HepG2 (cell line): ENCODE data around the gene PSMC2. TPM values are rescaled to one million over a fixed set of nuclear protein-coding genes. Genes with fewer than 3 reads are reported as not detected.

Experiments used
- ATAC-seq: fragments of 200-7000 bp; cut with Tn5 transposase; 3 replicates; pipeline ENCODE4 v1.9.1; 2020; ENCODE audit warnings: mild to moderate bottlenecking, moderate library complexity
- BruUV-seq: library from RNA; stranded (reverse); fragments of 400-500 nt; replicated peaks from 2 replicates; lab custom pipeline; 2021; lab: Mats Ljungman, UMichigan
- CTCF ChIA-PET: fragments of 300-600 bp; formaldehyde crosslinking; extraction: SDS; loops from one replicate; lab custom pipeline; 2021; ENCODE audit warnings: low total read pairs, inconsistent platforms, low intra/inter-chr PET ratio; lab: Yijun Ruan, JAX
- POLR2A ChIA-PET: fragments of 350-600 bp; sonication (Branson Sonifier 250); formaldehyde crosslinking; loops from one replicate; lab custom pipeline; 2020; ENCODE audit warnings: antibody characterized with exemption, inconsistent platforms; lab: Yijun Ruan, JAX
- DNase-seq: peaks from one replicate; pipeline ENCODE4 v3.0.0-alpha.2; 2015; ENCODE audit warnings: low spot score
- FAIRE-seq: peaks from 3 replicates; lab custom pipeline; 2011; peaks lifted over from hg19 to GRCh38; lab: Jason Lieb, UNC
- H2AFZ ChIP-seq: one replicate; pipeline ENCODE4 v1.6.1; 2011; ENCODE audit warnings: low read length, inconsistent platforms
- H3K27ac ChIP-seq: fragments of 300-600 bp; 3 replicates; pipeline ENCODE4 v1.8.0; 2011; ENCODE audit warnings: mixed run types, mild to moderate bottlenecking, mixed read lengths, low read length, inconsistent platforms; ENCODE audit not compliant: insufficient read depth; ENCODE audit errors: extremely low read length
- H3K27me3 ChIP-seq, 2 experiments: fragments of 200-600 bp in 1 of 2; 2 replicates in 1 of 2; 3 replicates in 1 of 2; pipeline versions ENCODE4 v1.6.0 to v1.8.0; 2011; ENCODE audit warnings: low read length in 2 of 2, mild to moderate bottlenecking in 2 of 2, moderate library complexity in 2 of 2, inconsistent platforms in 1 of 2; ENCODE audit not compliant: insufficient read depth in 2 of 2, control insufficient read depth in 1 of 2
- H3K36me3 ChIP-seq, 2 experiments: fragments of 200-600 bp in 1 of 2; replicated peaks in 1 of 2; 2 replicates in 1 of 2; 3 replicates in 1 of 2; pipeline versions ENCODE4 v1.5.1 to v1.8.0; 2011; ENCODE audit warnings: low read length in 2 of 2, inconsistent platforms in 1 of 2; ENCODE audit not compliant: insufficient read depth in 2 of 2, control insufficient read depth in 1 of 2
- H3K4me1 ChIP-seq: 2 replicates; pipeline ENCODE4 v1.5.1; 2012; ENCODE audit warnings: low read length, inconsistent platforms; ENCODE audit not compliant: insufficient read depth
- H3K4me2 ChIP-seq: 2 replicates; pipeline ENCODE4 v1.6.0; 2011; ENCODE audit warnings: low read depth, low read length, inconsistent platforms
- H3K4me3 ChIP-seq, 3 experiments: fragments of 200-600 bp in 1 of 3; sonication (generic), shearing (Covaris generic) in 1 of 3; replicated peaks in 1 of 3; 2 replicates each; pipeline ENCODE4 v1.5.1; 2011 to 2016; ENCODE audit warnings: low read length in 3 of 3, inconsistent platforms in 2 of 3, low read depth in 2 of 3, mild to moderate bottlenecking in 2 of 3, control low read depth in 1 of 3, mixed read lengths in 1 of 3; ENCODE audit not compliant: insufficient read depth in 1 of 3
- H3K79me2 ChIP-seq: one replicate; pipeline ENCODE4 v1.6.1; 2011; ENCODE audit warnings: low read length, inconsistent platforms; ENCODE audit not compliant: insufficient read depth
- H3K9ac ChIP-seq: 2 replicates; pipeline ENCODE4 v1.6.0; 2011; ENCODE audit warnings: mild to moderate bottlenecking, low read depth, low read length, inconsistent platforms; ENCODE audit not compliant: insufficient read depth
- H3K9me3 ChIP-seq: 2 replicates; pipeline ENCODE4 v1.5.1; 2012; ENCODE audit warnings: mild to moderate bottlenecking, low read length
- H4K20me1 ChIP-seq: 2 replicates; pipeline ENCODE4 v1.6.0; 2011; ENCODE audit warnings: inconsistent platforms, mild to moderate bottlenecking, low read length, moderate library complexity; ENCODE audit not compliant: insufficient read depth
- DNMT3B ChIP-seq: conservative IDR thresholded peaks from 2 replicates; pipeline ENCODE4 v1.6.1; 2016; ENCODE audit warnings: missing biosample characterization, control low read depth
- FOXP1 ChIP-seq, 2 experiments: fragments of 450-650 bp in 1 of 2; IDR thresholded peaks; 2 replicates each; pipeline ENCODE4 v1.6.1; 2017 to 2018; ENCODE audit warnings: antibody characterized with exemption in 1 of 2
- MIXL1 ChIP-seq: IDR thresholded peaks from 2 replicates; pipeline ENCODE4 v1.6.1; 2016
- RXRA ChIP-seq: sonication (generic); formaldehyde crosslinking; IDR thresholded peaks from 2 replicates; pipeline ENCODE4 v1.5.1; 2020; ENCODE audit warnings: missing genetic modification reagents
- WGBS: methylation state at CpG from one replicate; pipeline ENCODE4 v1.1.6; 2017; ENCODE audit warnings: low lambda C conversion rate; 5-methylcytosine and 5-hydroxymethylcytosine counted together
- in situ Hi-C: cut with HindIII; loops from 2 replicates; pipeline ENCODE4 v1.10.0; 2017; ENCODE audit warnings: low pct_unique_long_range_greater_than_20kb; ENCODE audit not compliant: extremely low pct_ligation_motif_present
- intact Hi-C: fragments of 100-400 bp; cut with micrococcal nuclease; formaldehyde crosslinking; loops from one replicate; pipeline ENCODE4 v1.10.0; 2022; ENCODE audit not compliant: unreplicated experiment
- polyA plus RNA-seq, 8 experiments: library from polyadenylated mRNA; depleted of rRNA in 3 of 8; stranded (reverse) in 7 of 8; unstranded in 1 of 8; fragments of >200 nt; fragmentation: Illumina TruSeq in 4 of 8; extraction: Trizol in 4 of 8; gene quantifications; 2 replicates each; pipeline versions ENCODE4 v1.2.1 to v1.2.3, GENCODE V29; 2011 to 2016; ENCODE audit warnings: low read depth in 4 of 8, missing spikeins in 1 of 8, mixed read lengths in 1 of 8; ENCODE audit not compliant: insufficient read depth in 1 of 8
- total RNA-seq, 5 experiments: library from RNA; depleted of rRNA; stranded (reverse); fragments of >200 nt; fragmentation: Illumina TruSeq; extraction: Trizol; gene quantifications; 2 replicates each; pipeline ENCODE4 v1.2.3, GENCODE V29; 2016; ENCODE audit warnings: low read depth in 1 of 5
- TF ChIP-seq, protein P1 (sequence below): sonication (generic); formaldehyde crosslinking; IDR thresholded peaks from 2 replicates; pipeline ENCODE4 v1.9.0; 2021; ENCODE audit warnings: mild to moderate bottlenecking, missing genetic modification reagents
- TF ChIP-seq, protein P2 (sequence below): sonication (generic); formaldehyde crosslinking; conservative IDR thresholded peaks from 2 replicates; pipeline ENCODE4 v1.8.0; 2022; ENCODE audit warnings: mild to moderate bottlenecking, moderate library complexity, missing genetic modification reagents

The PSMC2 gene
- total and polyA plus RNA-seq, 2 of the 13 experiments (the other 11 are each of a cell fraction or from before 2014, with no cell fraction given): 89.9 to 181 TPM

DNA sequence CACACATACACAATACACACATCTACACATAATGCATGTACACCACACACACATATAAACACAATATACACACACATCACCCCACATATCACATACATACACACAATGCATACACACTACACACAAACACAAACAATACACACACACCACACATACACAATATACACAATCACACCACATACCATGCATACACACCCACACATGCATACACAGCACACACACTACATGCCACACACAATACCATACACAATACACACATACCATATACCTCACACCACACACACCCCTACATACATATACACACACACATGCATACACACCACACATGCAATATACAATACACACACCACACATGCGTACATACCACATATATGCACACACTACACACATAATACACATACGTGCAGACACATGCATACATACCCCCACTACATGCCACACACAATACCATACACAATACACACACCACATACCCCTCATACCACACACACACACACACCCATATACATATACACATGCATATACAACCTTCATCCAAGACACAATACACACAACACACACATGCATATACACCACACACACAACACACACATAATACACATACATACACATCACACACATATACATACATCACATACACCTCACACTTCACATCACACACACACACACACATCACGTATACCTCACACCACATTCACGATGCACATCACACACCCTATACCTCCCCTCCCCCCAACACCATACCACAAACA lies 34.0 kb downstream of the PSMC2 start:
- DNase-seq: no peak
- TF ChIP-seq RXRA: no peak
- TF ChIP-seq, protein P1, sequence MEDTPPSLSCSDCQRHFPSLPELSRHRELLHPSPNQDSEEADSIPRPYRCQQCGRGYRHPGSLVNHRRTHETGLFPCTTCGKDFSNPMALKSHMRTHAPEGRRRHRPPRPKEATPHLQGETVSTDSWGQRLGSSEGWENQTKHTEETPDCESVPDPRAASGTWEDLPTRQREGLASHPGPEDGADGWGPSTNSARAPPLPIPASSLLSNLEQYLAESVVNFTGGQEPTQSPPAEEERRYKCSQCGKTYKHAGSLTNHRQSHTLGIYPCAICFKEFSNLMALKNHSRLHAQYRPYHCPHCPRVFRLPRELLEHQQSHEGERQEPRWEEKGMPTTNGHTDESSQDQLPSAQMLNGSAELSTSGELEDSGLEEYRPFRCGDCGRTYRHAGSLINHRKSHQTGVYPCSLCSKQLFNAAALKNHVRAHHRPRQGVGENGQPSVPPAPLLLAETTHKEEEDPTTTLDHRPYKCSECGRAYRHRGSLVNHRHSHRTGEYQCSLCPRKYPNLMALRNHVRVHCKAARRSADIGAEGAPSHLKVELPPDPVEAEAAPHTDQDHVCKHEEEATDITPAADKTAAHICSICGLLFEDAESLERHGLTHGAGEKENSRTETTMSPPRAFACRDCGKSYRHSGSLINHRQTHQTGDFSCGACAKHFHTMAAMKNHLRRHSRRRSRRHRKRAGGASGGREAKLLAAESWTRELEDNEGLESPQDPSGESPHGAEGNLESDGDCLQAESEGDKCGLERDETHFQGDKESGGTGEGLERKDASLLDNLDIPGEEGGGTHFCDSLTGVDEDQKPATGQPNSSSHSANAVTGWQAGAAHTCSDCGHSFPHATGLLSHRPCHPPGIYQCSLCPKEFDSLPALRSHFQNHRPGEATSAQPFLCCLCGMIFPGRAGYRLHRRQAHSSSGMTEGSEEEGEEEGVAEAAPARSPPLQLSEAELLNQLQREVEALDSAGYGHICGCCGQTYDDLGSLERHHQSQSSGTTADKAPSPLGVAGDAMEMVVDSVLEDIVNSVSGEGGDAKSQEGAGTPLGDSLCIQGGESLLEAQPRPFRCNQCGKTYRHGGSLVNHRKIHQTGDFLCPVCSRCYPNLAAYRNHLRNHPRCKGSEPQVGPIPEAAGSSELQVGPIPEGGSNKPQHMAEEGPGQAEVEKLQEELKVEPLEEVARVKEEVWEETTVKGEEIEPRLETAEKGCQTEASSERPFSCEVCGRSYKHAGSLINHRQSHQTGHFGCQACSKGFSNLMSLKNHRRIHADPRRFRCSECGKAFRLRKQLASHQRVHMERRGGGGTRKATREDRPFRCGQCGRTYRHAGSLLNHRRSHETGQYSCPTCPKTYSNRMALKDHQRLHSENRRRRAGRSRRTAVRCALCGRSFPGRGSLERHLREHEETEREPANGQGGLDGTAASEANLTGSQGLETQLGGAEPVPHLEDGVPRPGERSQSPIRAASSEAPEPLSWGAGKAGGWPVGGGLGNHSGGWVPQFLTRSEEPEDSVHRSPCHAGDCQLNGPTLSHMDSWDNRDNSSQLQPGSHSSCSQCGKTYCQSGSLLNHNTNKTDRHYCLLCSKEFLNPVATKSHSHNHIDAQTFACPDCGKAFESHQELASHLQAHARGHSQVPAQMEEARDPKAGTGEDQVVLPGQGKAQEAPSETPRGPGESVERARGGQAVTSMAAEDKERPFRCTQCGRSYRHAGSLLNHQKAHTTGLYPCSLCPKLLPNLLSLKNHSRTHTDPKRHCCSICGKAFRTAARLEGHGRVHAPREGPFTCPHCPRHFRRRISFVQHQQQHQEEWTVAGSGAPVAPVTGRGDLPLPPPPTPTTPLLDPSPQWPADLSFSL (CRISPR knock-in tag): peak; percentile 49; the same call in 1 of the 2 replicates
- TF ChIP-seq DNMT3B (CRISPR knock-in tag): no peak
- TF ChIP-seq FOXP1 (IDR thresholded peaks at IDR 0.05): peak; percentile 8; the same call in 1 of the 2 replicates
- no peak for TF ChIP-seq FOXP1 (CRISPR knock-in tag; IDR thresholded peaks at IDR 0.05)
- TF ChIP-seq, protein P2, sequence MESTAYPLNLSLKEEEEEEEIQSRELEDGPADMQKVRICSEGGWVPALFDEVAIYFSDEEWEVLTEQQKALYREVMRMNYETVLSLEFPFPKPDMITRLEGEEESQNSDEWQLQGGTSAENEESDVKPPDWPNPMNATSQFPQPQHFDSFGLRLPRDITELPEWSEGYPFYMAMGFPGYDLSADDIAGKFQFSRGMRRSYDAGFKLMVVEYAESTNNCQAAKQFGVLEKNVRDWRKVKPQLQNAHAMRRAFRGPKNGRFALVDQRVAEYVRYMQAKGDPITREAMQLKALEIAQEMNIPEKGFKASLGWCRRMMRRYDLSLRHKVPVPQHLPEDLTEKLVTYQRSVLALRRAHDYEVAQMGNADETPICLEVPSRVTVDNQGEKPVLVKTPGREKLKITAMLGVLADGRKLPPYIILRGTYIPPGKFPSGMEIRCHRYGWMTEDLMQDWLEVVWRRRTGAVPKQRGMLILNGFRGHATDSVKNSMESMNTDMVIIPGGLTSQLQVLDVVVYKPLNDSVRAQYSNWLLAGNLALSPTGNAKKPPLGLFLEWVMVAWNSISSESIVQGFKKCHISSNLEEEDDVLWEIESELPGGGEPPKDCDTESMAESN (CRISPR knock-in tag): no peak
- TF ChIP-seq MIXL1 (CRISPR knock-in tag): no peak
- Histone ChIP-seq H3K79me2 (no peaks in the 10 kb centered on the region), H3K27me3 (no peaks in the 10 kb centered on the region), H4K20me1 (no peaks in the 10 kb centered on the region), H3K27ac (no peak overlapping the region), H3K4me3 (no peak overlapping the region), H3K36me3 (no peaks in the 10 kb centered on the region), H3K4me1 (peaks cover 11% of the 10 kb centered on the region), H3K4me2 (no peak overlapping the region), H2AFZ (no peak overlapping the region), H3K9me3 (no peaks in the 10 kb centered on the region), H3K9ac (no peak overlapping the region)
- intact Hi-C loops: no loop called here
- 93% methylated on average over 4 of the region's 4 CpGs for WGBS
- in situ Hi-C loops: no loop called here
- ATAC-seq: no peak
- CTCF ChIA-PET: no interaction called here
- no TSS peak for BruUV-seq
- FAIRE-seq: peak; percentile 8
- POLR2A ChIA-PET: no interaction called here
